Dedifferentiated amniotic fluid mesenchymal stem cell (primary cell): ENCODE measurements around the gene PKNOX2.

ENCODE experiments used
- DNase-seq: peaks from one replicate; pipeline ENCODE4 v3.0.0-alpha.2; 2016; ENCODE audit errors: extremely low spot score

PKNOX2 gene

GRCh38 chr11:125314276-125315078, 149.9 kb downstream of the PKNOX2 start:
- no peak for DNase-seq

GRCh38 chr11:125315079-125315740, 150.7 kb downstream of the PKNOX2 start:
- DNase-seq, result no peak

DNA sequence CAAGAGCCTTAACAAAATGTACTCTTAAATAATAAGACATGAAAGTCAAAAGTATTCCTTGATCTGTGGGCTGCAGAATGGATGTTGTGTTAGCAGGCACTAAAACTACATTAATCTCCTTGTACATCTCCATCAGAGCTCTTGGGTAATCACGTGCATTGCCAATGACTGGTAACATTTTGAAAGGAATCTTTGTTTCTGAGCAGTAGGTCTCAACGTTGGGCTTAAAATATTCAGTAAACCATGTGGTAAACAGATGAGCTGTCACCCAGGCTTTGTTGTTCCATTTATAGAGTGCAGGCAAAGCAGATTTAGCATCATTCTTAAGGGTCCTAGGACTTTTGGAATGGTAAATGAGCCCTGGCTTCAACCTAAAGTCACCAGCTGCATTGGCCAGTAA, 152.9 kb downstream of the PKNOX2 start:
- DNase-seq, result no peak

DNA sequence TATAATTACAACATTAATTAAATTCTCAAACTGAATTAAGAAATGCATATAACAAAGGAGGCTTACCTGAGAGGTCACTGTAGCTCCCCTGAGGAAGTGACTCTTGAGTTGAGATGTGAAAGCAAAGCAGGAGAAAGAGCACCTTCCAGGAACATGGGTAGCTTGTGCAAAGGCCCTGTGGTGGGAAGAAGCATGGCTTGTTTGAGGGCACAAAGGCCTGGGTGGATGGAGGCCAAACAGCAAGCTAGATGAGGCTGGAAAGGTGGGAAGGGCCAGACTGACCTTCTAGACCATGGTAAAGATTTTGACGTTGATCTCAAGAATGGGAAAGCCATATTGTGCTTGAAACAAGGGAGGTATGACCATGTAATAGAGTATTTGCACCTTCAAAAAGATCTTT, 155.1 kb downstream of the PKNOX2 start:
- DNase-seq, result no peak

DNA sequence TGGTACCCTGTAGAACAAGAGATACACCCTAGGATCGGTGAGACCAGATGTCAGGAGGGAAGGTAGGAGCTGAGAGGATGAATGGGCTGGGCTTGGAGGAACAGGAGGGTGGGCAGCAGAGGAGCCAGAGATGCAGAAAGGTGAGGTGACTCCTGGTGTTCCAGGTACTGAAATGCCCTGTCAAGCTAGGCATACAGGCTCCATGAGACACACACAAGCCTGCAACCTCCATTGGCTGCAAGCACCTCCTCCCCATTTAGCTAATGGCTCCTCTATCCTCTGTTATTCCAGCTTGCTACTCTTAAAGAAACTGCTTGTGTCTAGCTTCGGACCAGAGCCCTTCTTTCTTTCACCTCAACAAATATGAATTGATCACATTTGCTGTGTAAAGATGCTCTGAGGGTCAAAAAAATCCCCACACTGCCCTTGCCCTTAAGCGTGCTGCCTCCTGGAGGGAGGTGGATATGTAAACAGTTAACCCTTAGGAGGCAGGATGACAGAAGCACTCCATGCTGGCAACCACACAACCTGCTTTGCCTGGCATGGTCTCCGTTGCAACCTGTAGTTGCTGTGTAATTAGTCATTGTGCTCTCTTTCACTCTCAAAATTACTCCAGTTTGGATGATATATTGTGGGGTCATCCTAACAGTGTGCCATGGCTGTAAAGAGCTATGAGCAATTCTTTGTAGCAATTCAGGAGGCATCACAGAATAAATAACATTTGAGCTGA, 156.0 kb downstream of the PKNOX2 start:
- no peak for DNase-seq

DNA sequence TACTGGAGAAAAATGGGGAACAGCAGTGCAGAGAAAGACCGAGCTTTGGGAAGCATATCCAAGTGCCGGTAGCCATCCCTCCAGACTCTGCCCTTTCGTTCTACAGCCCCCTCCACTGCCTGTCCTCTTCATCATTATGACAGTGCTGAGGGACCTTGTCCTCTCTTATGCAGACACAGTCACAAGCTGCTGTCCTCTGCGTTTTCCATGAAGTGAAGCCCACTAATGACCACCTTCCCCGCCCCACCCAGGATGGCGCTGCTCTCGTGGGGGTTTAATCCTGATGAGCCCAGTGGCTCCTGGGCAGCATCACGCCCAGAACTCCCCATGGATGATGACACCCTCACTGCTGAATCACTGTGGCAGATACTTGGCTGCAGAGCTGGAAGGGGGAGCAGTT, 157.7 kb downstream of the PKNOX2 start:
- DNase-seq, result no peak

DNA sequence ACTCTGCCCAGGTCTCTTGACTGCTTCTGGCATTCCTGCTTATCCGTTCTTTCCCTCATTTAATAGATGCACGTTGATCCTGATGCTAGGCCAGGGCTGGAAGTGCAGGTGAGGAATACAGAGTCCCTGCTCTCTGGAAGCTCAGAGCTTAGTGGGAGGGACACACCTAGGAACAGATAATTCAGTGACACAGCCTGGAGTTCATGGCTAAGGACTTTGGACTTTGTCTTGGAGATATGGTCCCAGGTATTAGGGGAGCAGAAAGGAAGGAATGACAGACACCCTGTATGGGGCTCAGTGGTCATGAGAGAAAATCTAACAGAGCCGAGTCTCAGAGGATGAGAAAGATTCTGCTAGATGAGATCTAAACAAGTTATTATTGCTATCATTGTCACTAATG, 160.6 kb downstream of the PKNOX2 start:
- no peak for DNase-seq

DNA sequence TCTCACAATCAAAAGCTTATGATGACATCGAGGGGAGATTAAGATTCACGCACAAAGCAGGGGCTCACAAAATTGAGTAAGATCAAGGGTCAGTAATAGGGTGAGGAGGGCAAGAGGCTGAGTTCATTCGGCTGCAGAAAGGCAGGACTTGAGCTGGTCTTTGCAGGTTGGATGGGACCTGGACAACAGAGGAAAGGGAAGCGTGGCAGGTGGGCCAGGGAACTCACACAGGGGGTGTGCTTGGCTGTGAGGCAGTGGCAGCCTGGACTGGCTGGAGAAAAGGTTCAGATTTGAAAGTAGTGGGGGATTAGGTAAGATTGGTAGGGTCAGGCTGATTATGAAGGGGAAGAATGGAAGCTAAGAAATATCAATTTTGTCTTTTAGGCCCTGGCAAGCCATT, 161.6 kb downstream of the PKNOX2 start:
- DNase-seq, result no peak

- no peak for DNase-seq
These were observed 163.1 kb downstream of the PKNOX2 start for GRCh38 chr11:125327518-125328224.

- DNase-seq, result no peak
These were observed 163.7 kb downstream of the PKNOX2 start for GRCh38 chr11:125328225-125328580.

GRCh38 chr11:125329786-125330185, 165.2 kb downstream of the PKNOX2 start:
- DNase-seq, result no peak

DNA sequence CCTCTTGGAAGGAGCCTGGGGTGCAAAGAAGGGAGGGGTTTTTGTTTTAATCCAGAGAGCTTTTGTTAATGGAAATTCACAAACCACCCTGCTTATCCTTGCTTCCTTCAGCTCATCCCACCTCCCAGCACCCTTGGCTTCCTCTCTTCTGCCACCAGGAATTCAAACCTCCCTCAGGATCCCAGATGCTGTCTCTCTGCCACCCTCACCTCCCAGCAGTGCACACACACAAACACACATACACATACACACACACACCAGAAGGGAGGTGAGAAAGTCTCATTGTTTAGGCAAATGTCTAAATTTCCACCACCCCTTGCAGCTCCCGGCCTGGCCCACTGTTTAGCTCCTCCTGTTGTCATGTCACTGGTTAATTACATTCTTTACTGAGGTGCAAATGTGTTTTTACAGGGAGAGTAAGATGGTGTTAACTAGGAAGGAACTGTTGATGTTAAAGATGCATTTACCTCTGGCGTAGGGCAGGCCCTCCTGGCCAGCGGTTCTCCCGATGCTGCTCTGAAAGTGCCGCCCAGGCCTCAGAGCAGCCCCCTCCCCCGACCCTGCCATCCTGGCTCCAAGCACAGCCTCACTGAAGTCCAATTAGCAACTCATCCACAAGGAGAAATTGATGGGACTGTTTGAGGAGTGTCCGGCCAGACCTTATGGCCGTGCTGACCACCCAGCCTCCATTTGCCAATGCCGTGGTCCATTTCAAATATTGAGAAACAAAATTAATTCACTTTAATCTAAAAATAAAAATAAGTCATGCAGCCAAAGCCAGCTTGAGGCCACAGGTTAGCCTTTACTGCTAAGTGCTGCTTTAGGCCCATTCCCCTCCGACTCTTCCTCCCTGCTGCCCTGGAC, 166.1 kb downstream of the PKNOX2 start:
- DNase-seq, result no peak

DNA sequence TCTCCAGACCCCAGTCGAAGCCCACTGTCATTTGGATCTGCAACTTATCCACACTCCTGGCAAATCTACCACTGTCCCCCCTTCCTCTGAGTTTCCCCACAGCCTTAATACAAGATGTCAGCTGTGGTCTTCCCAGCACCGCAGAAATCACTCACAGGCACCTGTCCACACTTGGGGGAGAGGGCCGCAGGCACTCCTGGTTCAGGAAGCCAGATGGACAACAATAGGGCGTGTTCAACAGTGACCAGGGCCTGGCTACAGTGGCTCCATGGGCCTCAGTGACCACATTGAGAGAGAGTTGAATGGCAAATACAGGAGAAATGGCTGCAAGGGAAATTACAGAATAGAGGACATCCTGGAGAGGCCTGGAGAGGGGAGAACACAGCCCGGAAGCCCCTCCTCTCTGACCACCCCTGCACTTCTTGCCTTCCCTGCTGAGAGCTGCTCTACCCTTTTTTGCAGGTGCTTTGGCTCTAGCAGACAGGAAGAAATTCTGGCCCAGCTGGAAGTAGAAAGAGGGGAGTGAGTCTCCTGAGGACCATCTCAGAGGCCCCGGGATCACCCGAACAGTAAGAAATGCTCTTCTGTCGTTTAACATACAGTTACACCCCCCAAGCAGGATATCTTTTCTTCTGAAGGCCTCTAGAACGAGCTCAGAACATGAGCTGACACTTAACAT, 166.9 kb downstream of the PKNOX2 start:
- DNase-seq, result no peak

DNA sequence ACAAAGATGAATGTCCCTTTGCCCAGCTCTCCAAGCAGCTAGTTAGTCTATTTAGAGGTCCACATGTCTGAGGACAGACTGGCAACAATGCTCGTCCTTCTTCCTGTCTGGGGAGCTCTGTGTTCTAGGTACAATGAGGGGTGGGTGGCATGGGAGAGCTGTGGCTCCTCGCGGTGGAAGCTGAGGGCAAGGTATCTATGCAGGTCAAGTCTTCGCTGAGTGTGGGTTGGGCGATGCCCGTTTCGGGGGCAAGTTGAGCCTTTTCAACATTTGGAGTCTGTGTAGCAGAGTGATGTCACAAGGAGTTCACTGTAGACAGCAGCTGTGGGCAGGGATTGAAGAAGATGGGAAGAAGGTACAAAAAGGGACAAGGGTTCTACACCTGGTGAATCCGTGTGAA, 168.3 kb downstream of the PKNOX2 start:
- DNase-seq, result no peak

DNA sequence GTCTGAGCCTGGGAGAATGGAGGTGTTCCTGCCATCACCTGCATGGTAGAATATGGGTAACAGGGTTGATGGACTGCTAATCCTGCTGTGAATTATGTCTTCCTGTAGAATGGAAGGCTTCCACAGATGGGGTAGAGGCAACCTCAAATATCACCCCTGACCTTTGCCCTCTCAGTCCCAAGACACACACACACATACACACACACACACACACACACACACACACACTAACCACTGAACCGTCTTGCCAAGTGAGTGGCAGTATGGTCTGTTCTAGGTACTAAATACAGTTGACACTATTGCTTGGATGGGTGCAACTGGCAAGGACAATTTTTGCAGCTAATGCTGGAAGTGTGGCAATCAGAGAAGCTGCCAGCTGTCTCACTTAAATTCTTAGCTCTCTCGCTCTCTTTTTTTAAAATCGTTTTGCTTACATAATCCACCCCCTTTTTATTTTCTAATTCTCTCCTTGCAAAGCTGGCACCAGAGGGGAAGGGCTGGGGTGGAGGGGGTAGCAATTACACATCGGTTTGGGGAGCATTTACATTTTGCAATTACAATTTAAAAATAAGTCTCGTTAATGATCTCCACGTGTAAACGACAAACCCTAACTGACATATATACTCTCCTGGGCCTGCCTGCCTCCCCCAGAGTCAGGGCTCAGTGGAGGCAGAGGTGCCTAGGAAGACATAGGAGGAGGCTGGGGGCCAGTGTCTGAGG, 169.0 kb downstream of the PKNOX2 start:
- DNase-seq, result no peak

GRCh38 chr11:125335106-125335505, 170.6 kb downstream of the PKNOX2 start:
- DNase-seq, result no peak

- no peak for DNase-seq
These were observed 173.6 kb downstream of the PKNOX2 start for GRCh38 chr11:125337836-125338834.

DNA sequence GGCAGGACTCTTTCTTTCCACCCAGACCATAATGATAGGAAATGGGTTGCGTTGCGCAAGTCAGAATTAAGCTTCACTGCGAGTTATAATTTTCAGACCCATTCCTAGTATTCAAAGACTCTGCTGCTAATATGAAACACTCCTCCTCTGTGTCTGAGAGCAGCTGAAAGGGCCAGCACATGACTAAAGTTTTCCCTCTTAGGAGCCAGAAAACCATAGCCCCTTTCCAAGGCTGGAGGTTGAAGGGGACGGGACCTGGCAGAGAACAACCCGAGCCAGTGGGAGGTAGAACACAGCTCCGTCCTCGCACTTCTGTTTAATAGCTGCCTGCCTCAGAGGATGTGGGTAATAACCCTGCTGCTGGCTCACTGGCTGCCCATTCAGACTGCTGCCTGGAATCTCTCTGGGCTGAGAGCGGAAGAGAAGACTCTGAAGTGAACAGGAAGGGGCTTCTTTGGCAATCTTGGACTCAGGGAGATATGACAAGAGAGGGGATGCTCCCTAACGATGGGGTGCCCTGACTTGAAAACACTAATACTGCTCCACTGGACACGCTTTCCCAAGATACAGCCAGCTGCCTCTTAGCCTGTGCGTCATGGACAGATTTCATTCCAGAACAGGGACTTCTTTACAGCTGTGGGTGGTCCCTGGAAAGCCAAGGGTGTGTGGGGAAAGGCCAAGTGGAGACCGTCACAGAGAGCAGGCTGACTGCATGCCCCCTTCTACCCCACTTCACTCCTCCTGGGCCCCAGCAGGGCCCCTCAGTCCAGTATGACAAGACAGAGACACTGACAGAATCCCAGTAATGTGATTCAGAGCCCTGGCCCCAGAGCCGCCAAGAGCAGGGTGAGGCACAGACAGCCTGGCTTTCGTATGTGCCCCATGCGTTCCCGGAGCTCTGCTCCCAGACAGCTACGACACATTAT, 174.6 kb downstream of the PKNOX2 start:
- DNase-seq, result no peak
